ENCODE measurements around the gene ST6GAL2.

The ST6GAL2 gene

DNA sequence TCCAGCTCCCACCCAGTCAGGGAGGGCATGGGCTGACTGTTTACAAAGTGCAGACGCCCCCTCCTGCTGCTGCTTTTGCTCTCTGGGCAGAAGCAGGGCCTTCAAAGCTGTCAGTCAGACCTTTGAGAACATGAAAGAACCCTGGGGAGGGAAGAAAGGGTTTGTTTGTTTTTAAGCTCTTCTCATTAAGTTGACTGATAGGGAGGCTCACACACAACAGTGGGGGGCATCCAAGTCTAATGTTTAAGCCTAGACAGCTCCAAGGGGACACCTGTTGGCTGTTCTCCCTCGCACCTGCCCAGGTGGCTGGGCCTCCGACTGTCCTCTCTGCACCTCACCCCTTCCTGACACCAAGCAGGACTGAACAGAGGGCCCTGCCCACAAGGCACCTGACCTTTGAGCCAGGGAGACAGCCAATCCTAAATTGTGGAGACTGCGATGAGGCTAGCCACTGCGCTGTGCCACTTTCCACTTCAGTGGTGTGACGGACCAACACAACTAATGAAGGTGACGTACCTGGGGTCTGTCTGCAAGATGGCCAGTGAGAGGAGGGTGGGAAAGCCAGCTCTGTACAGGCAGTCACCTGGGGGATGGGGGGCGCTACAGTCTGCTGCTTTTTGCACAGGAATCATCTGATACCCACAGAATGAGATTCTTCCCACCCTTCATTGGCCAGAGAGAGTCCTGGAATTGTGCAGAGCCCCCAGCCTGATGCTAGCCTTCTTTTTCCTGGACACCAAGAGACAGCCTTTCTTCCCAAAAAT, 16.3 kb downstream of the ST6GAL2 start:
- no peaks in the 10 kb centered on the region for H3K27me3 ChIP-seq
- no peaks in the 10 kb centered on the region for H3K36me3 ChIP-seq
- no peak overlapping the region for H3K27ac ChIP-seq
- TF ChIP-seq, protein P1, sequence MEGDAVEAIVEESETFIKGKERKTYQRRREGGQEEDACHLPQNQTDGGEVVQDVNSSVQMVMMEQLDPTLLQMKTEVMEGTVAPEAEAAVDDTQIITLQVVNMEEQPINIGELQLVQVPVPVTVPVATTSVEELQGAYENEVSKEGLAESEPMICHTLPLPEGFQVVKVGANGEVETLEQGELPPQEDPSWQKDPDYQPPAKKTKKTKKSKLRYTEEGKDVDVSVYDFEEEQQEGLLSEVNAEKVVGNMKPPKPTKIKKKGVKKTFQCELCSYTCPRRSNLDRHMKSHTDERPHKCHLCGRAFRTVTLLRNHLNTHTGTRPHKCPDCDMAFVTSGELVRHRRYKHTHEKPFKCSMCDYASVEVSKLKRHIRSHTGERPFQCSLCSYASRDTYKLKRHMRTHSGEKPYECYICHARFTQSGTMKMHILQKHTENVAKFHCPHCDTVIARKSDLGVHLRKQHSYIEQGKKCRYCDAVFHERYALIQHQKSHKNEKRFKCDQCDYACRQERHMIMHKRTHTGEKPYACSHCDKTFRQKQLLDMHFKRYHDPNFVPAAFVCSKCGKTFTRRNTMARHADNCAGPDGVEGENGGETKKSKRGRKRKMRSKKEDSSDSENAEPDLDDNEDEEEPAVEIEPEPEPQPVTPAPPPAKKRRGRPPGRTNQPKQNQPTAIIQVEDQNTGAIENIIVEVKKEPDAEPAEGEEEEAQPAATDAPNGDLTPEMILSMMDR (IDR thresholded peaks at IDR 0.05) = no peak
- no peaks in the 10 kb centered on the region for H3K4me1 ChIP-seq (ENCODE audit: control insufficient read depth in 1 of 2, insufficient read depth in 1 of 2, low read depth in 1 of 2, low read length in 1 of 2)
- no peak overlapping the region for H3K4me3 ChIP-seq (ENCODE audit: low read depth in 1 of 2, low read length in 1 of 2)
- H3K9me3 ChIP-seq = no peaks in the 10 kb centered on the region

DNA sequence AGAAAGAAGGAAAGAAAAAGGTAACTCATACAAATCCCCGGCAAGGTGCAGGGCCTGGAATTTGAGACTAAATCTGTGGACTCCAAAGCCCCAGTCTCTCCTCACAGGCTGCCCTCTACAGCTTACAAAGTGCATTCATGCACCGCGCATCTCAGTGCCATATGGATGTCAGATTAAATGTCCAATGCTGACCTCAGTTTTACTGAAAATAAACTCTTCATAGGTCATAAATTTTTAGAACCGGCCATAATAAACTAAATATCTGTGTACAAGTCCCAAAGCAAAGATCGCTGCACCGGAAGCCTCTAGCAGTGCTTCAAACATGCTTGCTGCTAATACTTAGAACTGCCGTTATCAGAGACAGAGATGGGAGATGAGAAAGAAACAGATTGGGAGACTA, 17.7 kb downstream of the ST6GAL2 start:
- no peaks in the 10 kb centered on the region for H3K36me3 ChIP-seq
- H3K4me1 ChIP-seq (ENCODE audit: control insufficient read depth in 1 of 2, insufficient read depth in 1 of 2, low read depth in 1 of 2, low read length in 1 of 2) = no peaks in the 10 kb centered on the region
- no peaks in the 10 kb centered on the region for H3K9me3 ChIP-seq
- H3K27ac ChIP-seq = no peak overlapping the region
- H3K27me3 ChIP-seq = no peaks in the 10 kb centered on the region
- TF ChIP-seq, protein P1 (IDR thresholded peaks at IDR 0.05) = no peak
- no peak overlapping the region for H3K4me3 ChIP-seq (ENCODE audit: low read depth in 1 of 2, low read length in 1 of 2)

DNA sequence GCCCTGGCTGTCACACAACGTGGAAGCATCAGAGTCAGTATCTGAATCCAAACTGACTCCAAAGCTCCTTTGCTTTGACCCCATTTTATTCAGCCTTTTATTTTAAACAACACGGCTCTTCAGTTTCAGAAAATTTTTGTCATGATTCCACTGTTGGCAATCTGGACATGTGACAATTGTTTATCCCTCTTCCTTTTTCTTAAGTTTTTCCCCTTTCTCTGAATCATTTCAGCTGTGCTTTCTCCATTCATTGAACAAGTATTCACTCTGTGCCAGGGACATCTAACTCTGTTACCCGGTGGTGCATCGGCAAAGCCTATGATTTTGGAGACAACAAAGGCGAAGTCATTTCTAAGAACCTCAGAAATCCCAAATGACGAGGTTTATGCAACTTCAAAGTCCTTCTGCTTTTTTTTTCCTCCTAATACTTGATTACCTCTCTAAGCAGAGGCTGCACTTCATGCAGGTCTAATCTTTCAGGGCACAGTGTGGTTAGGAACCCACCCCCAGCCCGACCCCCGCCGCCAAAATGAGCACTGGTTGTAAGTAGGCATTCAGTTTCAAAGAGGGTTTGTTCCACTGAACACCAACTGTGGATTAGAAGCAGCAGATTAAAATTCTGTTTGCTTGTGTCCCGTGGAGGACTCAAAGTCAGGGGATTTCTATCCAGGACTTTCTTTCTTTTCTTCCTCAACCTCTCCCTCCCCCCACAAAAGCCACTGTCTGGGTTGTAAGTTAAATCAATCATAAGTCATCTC, 18.6 kb downstream of the ST6GAL2 start:
- H3K9me3 ChIP-seq = no peaks in the 10 kb centered on the region
- TF ChIP-seq, protein P1 (IDR thresholded peaks at IDR 0.05) = no peak
- no peaks in the 10 kb centered on the region for H3K27me3 ChIP-seq
- H3K4me1 ChIP-seq (ENCODE audit: control insufficient read depth in 1 of 2, insufficient read depth in 1 of 2, low read depth in 1 of 2, low read length in 1 of 2) = no peaks in the 10 kb centered on the region
- H3K27ac ChIP-seq = no peak overlapping the region
- no peaks in the 10 kb centered on the region for H3K36me3 ChIP-seq
- no peak overlapping the region for H3K4me3 ChIP-seq (ENCODE audit: low read depth in 1 of 2, low read length in 1 of 2)

DNA sequence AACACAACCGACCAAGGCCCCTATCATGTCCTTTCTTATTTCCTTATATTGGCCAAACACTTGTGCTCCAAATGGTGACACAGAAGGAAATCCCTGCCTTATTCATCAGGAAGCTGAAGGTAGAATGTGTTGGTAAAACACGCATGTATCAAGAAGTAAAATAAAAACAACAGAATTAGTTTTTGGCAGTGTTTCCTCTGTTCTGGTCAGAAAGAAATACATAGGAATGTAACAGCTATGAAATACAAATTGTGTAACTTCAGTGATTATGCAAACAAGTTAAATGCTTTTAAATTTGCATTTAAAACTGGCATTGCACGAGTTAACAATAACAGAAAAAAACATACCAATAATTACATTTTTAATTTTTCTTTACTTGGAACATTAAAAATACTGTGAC, 19.3 kb downstream of the ST6GAL2 start:
- TF ChIP-seq, protein P1 (IDR thresholded peaks at IDR 0.05) = no peak
- Histone ChIP-seq H3K27ac (no peak overlapping the region), H3K36me3 (no peaks in the 10 kb centered on the region), H3K4me3 (ENCODE audit: low read depth in 1 of 2, low read length in 1 of 2) (no peak overlapping the region), H3K27me3 (no peaks in the 10 kb centered on the region), H3K9me3 (no peaks in the 10 kb centered on the region), H3K4me1 (ENCODE audit: control insufficient read depth in 1 of 2, insufficient read depth in 1 of 2, low read depth in 1 of 2, low read length in 1 of 2) (no peaks in the 10 kb centered on the region)

DNA sequence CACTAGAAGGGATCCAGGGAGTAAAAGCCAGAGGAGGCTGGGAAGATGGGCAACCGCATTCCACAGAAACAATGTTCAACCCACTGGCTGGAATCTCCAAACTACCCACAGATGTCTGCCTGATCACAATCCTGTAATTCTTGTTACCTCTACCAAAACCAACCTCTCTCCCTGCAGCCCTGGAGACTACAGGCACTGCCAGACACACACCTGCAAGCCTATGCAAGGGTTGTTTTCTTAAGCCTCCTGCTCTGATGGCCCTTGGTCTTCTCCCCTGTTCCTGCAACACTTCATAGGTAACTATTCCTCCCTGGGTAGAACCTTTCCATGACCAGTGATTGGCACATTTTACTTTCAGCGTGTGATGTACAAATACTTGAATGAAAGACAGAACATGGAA, 21.9 kb downstream of the ST6GAL2 start:
- H3K4me1 ChIP-seq (ENCODE audit: control insufficient read depth in 1 of 2, insufficient read depth in 1 of 2, low read depth in 1 of 2, low read length in 1 of 2) = no peaks in the 10 kb centered on the region
- H3K27ac ChIP-seq = no peak overlapping the region
- no peak overlapping the region for H3K4me3 ChIP-seq (ENCODE audit: low read depth in 1 of 2, low read length in 1 of 2)
- H3K36me3 ChIP-seq = no peaks in the 10 kb centered on the region
- H3K9me3 ChIP-seq = no peaks in the 10 kb centered on the region
- TF ChIP-seq, protein P1 (IDR thresholded peaks at IDR 0.05) = no peak
- H3K27me3 ChIP-seq = no peaks in the 10 kb centered on the region
